Measurements from ENCODE around the gene TRDN.

GRCh38 chr6:123661105-123661891, 24.5 kb upstream of the TRDN start:
- TF ChIP-seq PATZ1 (CRISPR knock-in tag; IDR thresholded peaks at IDR 0.05; ENCODE audit: borderline replicate concordance) (no peak), GLIS3 (CRISPR knock-in tag; IDR thresholded peaks at IDR 0.05) (no peak), ZFP30 (CRISPR knock-in tag; IDR thresholded peaks at IDR 0.05) (no peak), SNAI2 (CRISPR knock-in tag; IDR thresholded peaks at IDR 0.05) (no peak), CSDC2 (CRISPR knock-in tag; IDR thresholded peaks at IDR 0.05) (no peak), ZNF565 (CRISPR knock-in tag; conservative IDR thresholded peaks at IDR 0.05; ENCODE audit: low read depth) (no peak), TSHZ2 (CRISPR knock-in tag; IDR thresholded peaks at IDR 0.05) (no peak), ESRRG (CRISPR knock-in tag; IDR thresholded peaks at IDR 0.05) (no peak), ZC3H10 (CRISPR knock-in tag; IDR thresholded peaks at IDR 0.05) (no peak)

All from SK-N-SH treated with all-trans-retinoic acid at 6 μM for 48 hours (cell line).